ENCODE measurements around the gene UQCRFS1.

UQCRFS1 gene

GRCh38 chr19:29245215-29245614 is 32.3 kb upstream of the UQCRFS1 start:
- H3K36me3 ChIP-seq (replicated peaks; ENCODE audit: insufficient read depth, low read length) = no peaks in the 10 kb centered on the region
- H3K4me2 ChIP-seq (ENCODE audit: low read depth, low read length) = no peak overlapping the region
- no peaks in the 10 kb centered on the region for H4K20me1 ChIP-seq (ENCODE audit: insufficient read depth, low read length)
- H3K9me3 ChIP-seq (replicated peaks; ENCODE audit: insufficient read depth, low read length) = no peaks in the 10 kb centered on the region
- H3K4me1 ChIP-seq (ENCODE audit: low read length) = no peaks in the 10 kb centered on the region
- DNase-seq = no peak
- H2AFZ ChIP-seq (ENCODE audit: low read length) = no peak overlapping the region
- peaks cover 51% of the 10 kb centered on the region for H3K27me3 ChIP-seq (replicated peaks; ENCODE audit: insufficient read depth, low read length)
- H3K4me3 ChIP-seq (ENCODE audit: low read length) = no peak overlapping the region
- no peaks in the 10 kb centered on the region for H3F3A ChIP-seq (ENCODE audit: insufficient read depth, low read length)
- H3K9me2 ChIP-seq (replicated peaks; ENCODE audit: insufficient read depth, low read length) = no peaks in the 10 kb centered on the region
- no peak overlapping the region for H3K9ac ChIP-seq (ENCODE audit: low read length)
- no peak overlapping the region for H3K27ac ChIP-seq (ENCODE audit: low read length)
- TF ChIP-seq EZH2phosphoT487 (IDR thresholded peaks at IDR 0.05; ENCODE audit: low read length) = no peak
- no peak for TF ChIP-seq EZH2 (optimal IDR thresholded peaks at IDR 0.05; ENCODE audit: low read depth, low read length)
- TF ChIP-seq CTCF (IDR thresholded peaks at IDR 0.05; ENCODE audit: low read length) = no peak
- H3K79me2 ChIP-seq (ENCODE audit: low read length) = no peaks in the 10 kb centered on the region

- H3K27ac ChIP-seq (ENCODE audit: low read length) = no peak overlapping the region
- H3K27me3 ChIP-seq (replicated peaks; ENCODE audit: insufficient read depth, low read length) = peaks cover 31% of the 10 kb centered on the region
- no peak overlapping the region for H3K4me3 ChIP-seq (ENCODE audit: low read length)
- DNase-seq = no peak
- no peak for TF ChIP-seq CTCF (IDR thresholded peaks at IDR 0.05; ENCODE audit: low read length)
- TF ChIP-seq EZH2phosphoT487 (IDR thresholded peaks at IDR 0.05; ENCODE audit: low read length) = no peak
- no peak for TF ChIP-seq EZH2 (optimal IDR thresholded peaks at IDR 0.05; ENCODE audit: low read depth, low read length)
- no peaks in the 10 kb centered on the region for H3K9me3 ChIP-seq (replicated peaks; ENCODE audit: insufficient read depth, low read length)
- H3K9me2 ChIP-seq (replicated peaks; ENCODE audit: insufficient read depth, low read length) = no peaks in the 10 kb centered on the region
- no peaks in the 10 kb centered on the region for H3K36me3 ChIP-seq (replicated peaks; ENCODE audit: insufficient read depth, low read length)
- H3F3A ChIP-seq (ENCODE audit: insufficient read depth, low read length) = no peaks in the 10 kb centered on the region
- H3K9ac ChIP-seq (ENCODE audit: low read length) = no peak overlapping the region
- no peaks in the 10 kb centered on the region for H4K20me1 ChIP-seq (ENCODE audit: insufficient read depth, low read length)
- H3K4me2 ChIP-seq (ENCODE audit: low read depth, low read length) = no peak overlapping the region
- H2AFZ ChIP-seq (ENCODE audit: low read length) = no peak overlapping the region
- H3K79me2 ChIP-seq (ENCODE audit: low read length) = no peaks in the 10 kb centered on the region
- H3K4me1 ChIP-seq (ENCODE audit: low read length) = no peaks in the 10 kb centered on the region
Observed at GRCh38 chr19:29241324-29241723, 28.4 kb upstream of the UQCRFS1 start.

GRCh38 chr19:29239213-29239776 is 26.3 kb upstream of the UQCRFS1 start:
- peaks cover 30% of the 10 kb centered on the region for H3K27me3 ChIP-seq (replicated peaks; ENCODE audit: insufficient read depth, low read length)
- no peaks in the 10 kb centered on the region for H3K79me2 ChIP-seq (ENCODE audit: low read length)
- no peaks in the 10 kb centered on the region for H3K4me1 ChIP-seq (ENCODE audit: low read length)
- no peaks in the 10 kb centered on the region for H4K20me1 ChIP-seq (ENCODE audit: insufficient read depth, low read length)
- H3K4me2 ChIP-seq (ENCODE audit: low read depth, low read length) = no peak overlapping the region
- H3K9me2 ChIP-seq (replicated peaks; ENCODE audit: insufficient read depth, low read length) = no peaks in the 10 kb centered on the region
- H3K9ac ChIP-seq (ENCODE audit: low read length) = no peak overlapping the region
- H3K27ac ChIP-seq (ENCODE audit: low read length) = no peak overlapping the region
- no peaks in the 10 kb centered on the region for H3F3A ChIP-seq (ENCODE audit: insufficient read depth, low read length)
- no peak overlapping the region for H3K4me3 ChIP-seq (ENCODE audit: low read length)
- no peaks in the 10 kb centered on the region for H3K9me3 ChIP-seq (replicated peaks; ENCODE audit: insufficient read depth, low read length)
- no peaks in the 10 kb centered on the region for H3K36me3 ChIP-seq (replicated peaks; ENCODE audit: insufficient read depth, low read length)
- TF ChIP-seq EZH2 (optimal IDR thresholded peaks at IDR 0.05; ENCODE audit: low read depth, low read length) (no peak), CTCF (IDR thresholded peaks at IDR 0.05; ENCODE audit: low read length) (no peak), EZH2phosphoT487 (IDR thresholded peaks at IDR 0.05; ENCODE audit: low read length) (no peak)
- DNase-seq = no peak
- H2AFZ ChIP-seq (ENCODE audit: low read length) = no peak overlapping the region
